ENCODE measurements around the gene GRB2.

DNA sequence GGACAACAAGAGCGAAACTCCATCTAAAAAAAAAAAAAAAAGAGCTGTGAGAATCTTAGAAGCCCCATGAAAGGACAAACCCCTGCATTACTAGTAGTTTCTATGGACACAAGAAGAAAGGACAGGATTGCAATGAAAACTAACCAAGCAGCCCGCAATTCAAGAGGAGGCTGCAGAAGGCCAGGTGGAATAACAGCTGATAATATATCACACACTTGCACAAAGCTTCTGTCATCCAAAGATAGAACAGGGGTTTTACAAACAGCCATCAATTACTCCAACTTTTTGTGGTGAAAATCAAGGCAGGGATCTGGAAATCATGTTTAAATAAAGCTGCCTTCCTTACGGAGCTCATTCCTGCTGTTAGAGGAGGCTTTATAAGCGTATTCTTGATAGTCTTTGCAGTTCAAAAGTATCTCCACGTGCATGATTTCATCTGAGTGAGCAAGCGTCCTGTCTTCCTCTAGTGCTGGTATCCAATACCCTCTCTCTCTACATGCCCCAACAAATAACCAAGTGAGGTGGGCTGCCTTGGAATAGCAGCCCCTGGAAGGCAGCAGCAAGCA is 27.8 kb upstream of the GRB2 start:
- TF ChIP-seq POLR2AphosphoS5 (IDR thresholded peaks at IDR 0.05; ENCODE audit: low read depth), result no peak
- TF ChIP-seq, protein P1, sequence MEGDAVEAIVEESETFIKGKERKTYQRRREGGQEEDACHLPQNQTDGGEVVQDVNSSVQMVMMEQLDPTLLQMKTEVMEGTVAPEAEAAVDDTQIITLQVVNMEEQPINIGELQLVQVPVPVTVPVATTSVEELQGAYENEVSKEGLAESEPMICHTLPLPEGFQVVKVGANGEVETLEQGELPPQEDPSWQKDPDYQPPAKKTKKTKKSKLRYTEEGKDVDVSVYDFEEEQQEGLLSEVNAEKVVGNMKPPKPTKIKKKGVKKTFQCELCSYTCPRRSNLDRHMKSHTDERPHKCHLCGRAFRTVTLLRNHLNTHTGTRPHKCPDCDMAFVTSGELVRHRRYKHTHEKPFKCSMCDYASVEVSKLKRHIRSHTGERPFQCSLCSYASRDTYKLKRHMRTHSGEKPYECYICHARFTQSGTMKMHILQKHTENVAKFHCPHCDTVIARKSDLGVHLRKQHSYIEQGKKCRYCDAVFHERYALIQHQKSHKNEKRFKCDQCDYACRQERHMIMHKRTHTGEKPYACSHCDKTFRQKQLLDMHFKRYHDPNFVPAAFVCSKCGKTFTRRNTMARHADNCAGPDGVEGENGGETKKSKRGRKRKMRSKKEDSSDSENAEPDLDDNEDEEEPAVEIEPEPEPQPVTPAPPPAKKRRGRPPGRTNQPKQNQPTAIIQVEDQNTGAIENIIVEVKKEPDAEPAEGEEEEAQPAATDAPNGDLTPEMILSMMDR (IDR thresholded peaks at IDR 0.05; ENCODE audit: insufficient read depth, low read length), result no peak
